Transverse colon (tissue), 3 donors: Measurements from ENCODE around the gene NRN1.

Experiments used
- EP300 ChIP-seq: sonication (generic); formaldehyde crosslinking; IDR thresholded peaks from one replicate; pipeline ENCODE4 v1.6.1; 2017; ENCODE audit warnings: antibody characterized with exemption, low read depth
- POLR2A ChIP-seq: fragments of 450-650 bp; IDR thresholded peaks from one replicate; pipeline ENCODE4 v1.6.1; 2016; ENCODE audit warnings: antibody characterized with exemption, mild to moderate bottlenecking, moderate library complexity
- TF ChIP-seq, protein P1 (sequence below), 5 experiments: fragments of 200-600 bp in 3 of 5; fragments of 450-650 bp in 2 of 5; sonication (generic) in 3 of 5; IDR thresholded peaks; 1 replicate in 2 of 5; 2 replicates in 3 of 5; pipeline ENCODE4 v1.5.1; 2016 to 2017; ENCODE audit warnings: antibody characterized with exemption in 5 of 5, inconsistent platforms in 3 of 5, mild to moderate bottlenecking in 2 of 5, moderate library complexity in 1 of 5

- TF ChIP-seq, protein P1, sequence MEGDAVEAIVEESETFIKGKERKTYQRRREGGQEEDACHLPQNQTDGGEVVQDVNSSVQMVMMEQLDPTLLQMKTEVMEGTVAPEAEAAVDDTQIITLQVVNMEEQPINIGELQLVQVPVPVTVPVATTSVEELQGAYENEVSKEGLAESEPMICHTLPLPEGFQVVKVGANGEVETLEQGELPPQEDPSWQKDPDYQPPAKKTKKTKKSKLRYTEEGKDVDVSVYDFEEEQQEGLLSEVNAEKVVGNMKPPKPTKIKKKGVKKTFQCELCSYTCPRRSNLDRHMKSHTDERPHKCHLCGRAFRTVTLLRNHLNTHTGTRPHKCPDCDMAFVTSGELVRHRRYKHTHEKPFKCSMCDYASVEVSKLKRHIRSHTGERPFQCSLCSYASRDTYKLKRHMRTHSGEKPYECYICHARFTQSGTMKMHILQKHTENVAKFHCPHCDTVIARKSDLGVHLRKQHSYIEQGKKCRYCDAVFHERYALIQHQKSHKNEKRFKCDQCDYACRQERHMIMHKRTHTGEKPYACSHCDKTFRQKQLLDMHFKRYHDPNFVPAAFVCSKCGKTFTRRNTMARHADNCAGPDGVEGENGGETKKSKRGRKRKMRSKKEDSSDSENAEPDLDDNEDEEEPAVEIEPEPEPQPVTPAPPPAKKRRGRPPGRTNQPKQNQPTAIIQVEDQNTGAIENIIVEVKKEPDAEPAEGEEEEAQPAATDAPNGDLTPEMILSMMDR (IDR thresholded peaks at IDR 0.05), result no peak
- TF ChIP-seq EP300 (no peak), POLR2A (no peak)
Observed at GRCh38 chr6:5958921-5959320, 47.8 kb downstream of the NRN1 start.
